Liver (tissue), 9 donors: Measurements from ENCODE around the gene TM4SF1. TPM values are rescaled to one million over a fixed set of nuclear protein-coding genes. Genes with fewer than 3 reads are reported as not detected.
A peak's percentile ranks its signal among the peaks of the same experiment; 100 is the strongest.

ENCODE experiments used
- DNase-seq: peaks from one replicate; pipeline ENCODE4 v3.0.0-alpha.2; 2017; ENCODE audit warnings: low spot score
- H3K27ac ChIP-seq, 2 donors: one replicate each; pipeline ENCODE4 v1.7.0; 2013; ENCODE audit warnings: inconsistent platforms in 2 of 2, low read length in 2 of 2, control low read depth in 1 of 2, low read depth in 1 of 2, mild to moderate bottlenecking in 1 of 2
- H3K27me3 ChIP-seq, 4 donors: one replicate each; pipeline versions ENCODE4 v1.6.1 to v1.7.0; 2013; ENCODE audit warnings: low read length in 3 of 4, inconsistent platforms in 1 of 4, mild to moderate bottlenecking in 1 of 4, moderate library complexity in 1 of 4; ENCODE audit not compliant: control insufficient read depth in 4 of 4, insufficient read depth in 4 of 4
- H3K36me3 ChIP-seq, 4 donors: one replicate each; pipeline versions ENCODE4 v1.6.1 to v1.7.0; 2013; ENCODE audit warnings: low read length in 3 of 4, mild to moderate bottlenecking in 3 of 4, low read depth in 1 of 4, moderate library complexity in 1 of 4; ENCODE audit not compliant: control insufficient read depth in 4 of 4, insufficient read depth in 3 of 4
- H3K4me1 ChIP-seq, 4 donors: one replicate each; pipeline versions ENCODE4 v1.6.1 to v1.7.0; 2013; ENCODE audit warnings: low read length in 3 of 4, mild to moderate bottlenecking in 3 of 4, moderate library complexity in 1 of 4; ENCODE audit not compliant: control insufficient read depth in 4 of 4, insufficient read depth in 4 of 4
- H3K4me3 ChIP-seq, 3 donors: one replicate each; pipeline versions ENCODE4 v1.6.1 to v1.7.0; 2013; ENCODE audit warnings: low read length in 3 of 3, control low read depth in 1 of 3, low read depth in 1 of 3, mild to moderate bottlenecking in 1 of 3
- H3K9ac ChIP-seq, 2 donors: one replicate each; pipeline ENCODE4 v1.7.0; 2013; ENCODE audit warnings: low read length in 2 of 2, mild to moderate bottlenecking in 2 of 2, moderate library complexity in 2 of 2, control low read depth in 1 of 2, low read depth in 1 of 2
- H3K9me3 ChIP-seq, 4 donors: one replicate each; pipeline versions ENCODE4 v1.6.1 to v1.7.0; 2013; ENCODE audit warnings: low read length in 3 of 4; ENCODE audit not compliant: control insufficient read depth in 4 of 4
- ATF3 ChIP-seq: IDR thresholded peaks from 2 replicates; pipeline ENCODE4 v1.6.1; 2016; ENCODE audit warnings: antibody characterized with exemption
- CTCF ChIP-seq: fragments of 150-350 bp; IDR thresholded peaks from 2 replicates; pipeline ENCODE4 v1.5.1; 2017; ENCODE audit warnings: improper control_type of control experiment, low read depth, low read length; ENCODE audit not compliant: missing input control
- GABPA ChIP-seq, 2 donors: IDR thresholded peaks in 1 of 2; conservative IDR thresholded peaks in 1 of 2; 2 replicates each; pipeline ENCODE4 v1.6.1; 2016; ENCODE audit warnings: antibody characterized with exemption in 2 of 2, mild to moderate bottlenecking in 1 of 2, moderate library complexity in 1 of 2
- HNF4G ChIP-seq: IDR thresholded peaks from 2 replicates; pipeline ENCODE4 v1.6.1; 2016; ENCODE audit warnings: antibody characterized with exemption
- JUND ChIP-seq, 2 donors: IDR thresholded peaks; 2 replicates each; pipeline ENCODE4 v1.6.1; 2016; ENCODE audit warnings: antibody characterized with exemption in 2 of 2
- REST ChIP-seq: IDR thresholded peaks from 2 replicates; pipeline ENCODE4 v1.6.1; 2016; ENCODE audit warnings: antibody characterized with exemption, mild to moderate bottlenecking
- RXRA ChIP-seq, 2 donors: IDR thresholded peaks; 2 replicates each; pipeline ENCODE4 v1.6.1; 2017 to 2018; ENCODE audit warnings: antibody characterized with exemption in 2 of 2, mild to moderate bottlenecking in 1 of 2
- SP1 ChIP-seq: IDR thresholded peaks from 2 replicates; pipeline ENCODE4 v1.6.1; 2018; ENCODE audit warnings: antibody characterized with exemption, mild to moderate bottlenecking
- TAF1 ChIP-seq: conservative IDR thresholded peaks from 2 replicates; pipeline ENCODE4 v1.6.1; 2016; ENCODE audit warnings: antibody characterized with exemption, mild to moderate bottlenecking
- ZBTB33 ChIP-seq: IDR thresholded peaks from 2 replicates; pipeline ENCODE4 v1.6.1; 2016; ENCODE audit warnings: antibody characterized with exemption
- WGBS: extraction: QIAGEN DNeasy Blood & Tissue Kit; methylation state at CpG from one replicate; pipeline ENCODE4 v1.1.7; 2013; 5-methylcytosine and 5-hydroxymethylcytosine counted together
- polyA plus RNA-seq, 2 donors: library from polyadenylated mRNA; stranded (reverse) in 1 of 2; unstranded in 1 of 2; fragments of 200-250 nt in 1 of 2; fragments of >200 nt in 1 of 2; fragmentation: Nextera tagmentation in 1 of 2; extraction: Ambion mirVana in 1 of 2; gene quantifications; one replicate each; pipeline versions ENCODE4 v1.2.1 to v1.2.3, GENCODE V29; 2013 to 2015
- total RNA-seq, 2 donors: library from RNA; depleted of rRNA; stranded (reverse); fragments of >200 nt; gene quantifications; one replicate each; pipeline ENCODE4 v1.2.3, GENCODE V29; 2014
- donor health status: healthy.
- donor health status: healthy.
- donor health status: healthy.
- donor health status: healthy.
- donor health status: healthy.

Gene TM4SF1
- total and polyA plus RNA-seq, 4 donors = 20.0 to 31.5 (median 25.1) TPM

- no peak for TF ChIP-seq ZBTB33
- no peak for TF ChIP-seq TAF1
- TF ChIP-seq CTCF = no peak
- TF ChIP-seq GABPA (IDR thresholded peaks at IDR 0.05 in 1 of 2, conservative IDR thresholded peaks at IDR 0.05 in 1 of 2) = no peak
- no peak for TF ChIP-seq RXRA (IDR thresholded peaks at IDR 0.05)
Observed at GRCh38 chr3:149332771-149333170, 44.7 kb downstream of the TM4SF1 start (continued).

- WGBS = 1% methylated on average over 1 of the region's 1 CpG
- Histone ChIP-seq H3K27me3 (no peaks in the 10 kb centered on the region), H3K27ac (peak overlapping the region; percentile 19 to 26), H3K9me3 (no peaks in the 10 kb centered on the region), H3K36me3 (no peaks in the 10 kb centered on the region), H3K4me1 (peaks cover 0 to 2% (median 0%) of the 10 kb centered on the region in 4 donors), H3K4me3 (peak overlapping the region in 1 of 3 donors; percentile 3), H3K9ac (no peak overlapping the region)
- no peak for DNase-seq
- TF ChIP-seq TAF1 = no peak
- TF ChIP-seq JUND (IDR thresholded peaks at IDR 0.05) = no peak
Observed at GRCh38 chr3:149332227-149332765, 45.2 kb downstream of the TM4SF1 start.

GRCh38 chr3:149331396-149331795 lies 46.1 kb downstream of the TM4SF1 start:
- no peak overlapping the region for H3K27ac ChIP-seq
- 85% methylated on average over 2 of the region's 2 CpGs for WGBS

More at GRCh38 chr3:149331396-149331795, 46.1 kb downstream of the TM4SF1 start:
- no peak for TF ChIP-seq JUND (IDR thresholded peaks at IDR 0.05)
- no peak for TF ChIP-seq REST
- TF ChIP-seq TAF1 = no peak
- TF ChIP-seq ATF3 = no peak
- no peak for TF ChIP-seq GABPA (IDR thresholded peaks at IDR 0.05 in 1 of 2, conservative IDR thresholded peaks at IDR 0.05 in 1 of 2)
- TF ChIP-seq RXRA (IDR thresholded peaks at IDR 0.05) = no peak
- TF ChIP-seq HNF4G = no peak
- no peak for TF ChIP-seq SP1
- no peaks in the 10 kb centered on the region for H3K36me3 ChIP-seq
- peaks cover 0 to 2% (median 0%) of the 10 kb centered on the region in 4 donors for H3K4me1 ChIP-seq
- H3K27me3 ChIP-seq = no peaks in the 10 kb centered on the region
- H3K9me3 ChIP-seq = no peaks in the 10 kb centered on the region
- H3K9ac ChIP-seq = no peak overlapping the region
- H3K4me3 ChIP-seq = no peak overlapping the region
- DNase-seq = no peak
